Right atrium auricular region (tissue), 2 donors: ENCODE data around the gene TCF7L2. TPM values are rescaled to one million over a fixed set of nuclear protein-coding genes. Genes with fewer than 3 reads are reported as not detected.
A peak's percentile ranks its signal among the peaks of the same experiment; 100 is the strongest.

Experiments
- DNase-seq: peaks from one replicate; pipeline ENCODE4 v3.0.0-alpha.2; 2019; ENCODE audit warnings: low spot score
- H3K27ac ChIP-seq, 2 donors: fragments of 200-600 bp; sonication (generic); 1 replicate in 1 of 2; 2 replicates in 1 of 2; pipeline ENCODE4 v1.5.1; 2016 to 2019
- H3K27me3 ChIP-seq, 2 donors: fragments of 200-600 bp; sonication (generic); one replicate each; pipeline versions ENCODE4 v1.5.1 to v1.6.0; 2017 to 2019
- H3K36me3 ChIP-seq: fragments of 200-600 bp; sonication (generic); one replicate; pipeline ENCODE4 v1.5.1; 2016
- H3K4me1 ChIP-seq, 2 donors: fragments of 200-600 bp; sonication (generic); one replicate each; pipeline versions ENCODE4 v1.5.1 to v1.6.0; 2017 to 2019
- H3K4me3 ChIP-seq, 2 donors: fragments of 200-600 bp; sonication (generic); 1 replicate in 1 of 2; 2 replicates in 1 of 2; pipeline ENCODE4 v1.5.1; 2017 to 2019; ENCODE audit warnings: mild to moderate bottlenecking in 1 of 2, moderate library complexity in 1 of 2
- H3K9me3 ChIP-seq, 2 donors: fragments of 200-600 bp; sonication (generic); one replicate each; pipeline ENCODE4 v1.5.1; 2019
- CTCF ChIP-seq, 2 donors: fragments of 200-600 bp; sonication (generic); IDR thresholded peaks; one replicate each; pipeline ENCODE4 v1.5.1; 2019; ENCODE audit warnings: antibody characterized with exemption in 2 of 2
- total RNA-seq, 2 donors: library from RNA; depleted of rRNA; stranded (reverse); fragments of >200 nt; gene quantifications; one replicate each; pipeline ENCODE4 v1.1.0, GENCODE V29; 2016

Gene TCF7L2
- total RNA-seq, 2 donors from 2014 or later = 8.5 to 11.3 TPM

- Histone ChIP-seq H3K27me3 (no peaks in the 10 kb centered on the region), H3K4me1 (peaks cover 3 to 60% of the 10 kb centered on the region in 2 donors), H3K4me3 (no peak overlapping the region), H3K27ac (no peak overlapping the region), H3K9me3 (no peaks in the 10 kb centered on the region), H3K36me3 (no peaks in the 10 kb centered on the region)
- TF ChIP-seq CTCF (IDR thresholded peaks at IDR 0.05) = no peak
- DNase-seq = no peak
Observed at GRCh38 chr10:113017376-113017775, 67.3 kb downstream of the TCF7L2 start.

- H3K9me3 ChIP-seq = no peaks in the 10 kb centered on the region
- no peak overlapping the region for H3K4me3 ChIP-seq
- no peaks in the 10 kb centered on the region for H3K27me3 ChIP-seq
- H3K27ac ChIP-seq = no peak overlapping the region
- DNase-seq = no peak
- peaks cover 3 to 60% of the 10 kb centered on the region in 2 donors for H3K4me1 ChIP-seq
- no peaks in the 10 kb centered on the region for H3K36me3 ChIP-seq
- no peak for TF ChIP-seq CTCF (IDR thresholded peaks at IDR 0.05)
Observed at GRCh38 chr10:113018034-113018433, 68.0 kb downstream of the TCF7L2 start.

GRCh38 chr10:113019096-113019495, 69.0 kb downstream of the TCF7L2 start:
- H3K27me3 ChIP-seq = no peaks in the 10 kb centered on the region
- peaks cover 3 to 60% of the 10 kb centered on the region in 2 donors for H3K4me1 ChIP-seq
- no peak overlapping the region for H3K4me3 ChIP-seq
- no peak for DNase-seq
- no peaks in the 10 kb centered on the region for H3K36me3 ChIP-seq
- TF ChIP-seq CTCF (IDR thresholded peaks at IDR 0.05) = no peak
- no peaks in the 10 kb centered on the region for H3K9me3 ChIP-seq
- peak overlapping the region in 1 of 2 donors; percentile 7 for H3K27ac ChIP-seq

GRCh38 chr10:113019692-113020474, 69.8 kb downstream of the TCF7L2 start:
- peaks cover 3 to 60% of the 10 kb centered on the region in 2 donors for H3K4me1 ChIP-seq
- H3K36me3 ChIP-seq = no peaks in the 10 kb centered on the region
- DNase-seq = no peak
- no peaks in the 10 kb centered on the region for H3K27me3 ChIP-seq
- no peak for TF ChIP-seq CTCF (IDR thresholded peaks at IDR 0.05)
- H3K9me3 ChIP-seq = no peaks in the 10 kb centered on the region
- H3K4me3 ChIP-seq = no peak overlapping the region
- peak overlapping the region in 1 of 2 donors; percentile 15 for H3K27ac ChIP-seq

- no peaks in the 10 kb centered on the region for H3K36me3 ChIP-seq
- no peak for TF ChIP-seq CTCF (IDR thresholded peaks at IDR 0.05)
- H3K27me3 ChIP-seq = no peaks in the 10 kb centered on the region
- H3K4me1 ChIP-seq = peaks cover 3 to 60% of the 10 kb centered on the region in 2 donors
- peak overlapping the region in 1 of 2 donors; percentile 15 for H3K27ac ChIP-seq
- H3K4me3 ChIP-seq = no peak overlapping the region
- no peaks in the 10 kb centered on the region for H3K9me3 ChIP-seq
- DNase-seq = no peak
Observed at GRCh38 chr10:113020475-113020753, 70.4 kb downstream of the TCF7L2 start.

- peaks cover 3 to 60% of the 10 kb centered on the region in 2 donors for H3K4me1 ChIP-seq
- no peak overlapping the region for H3K4me3 ChIP-seq
- no peak for TF ChIP-seq CTCF (IDR thresholded peaks at IDR 0.05)
- peak overlapping the region; percentile 12 to 15 for H3K27ac ChIP-seq
- no peaks in the 10 kb centered on the region for H3K27me3 ChIP-seq
- H3K36me3 ChIP-seq = no peaks in the 10 kb centered on the region
- H3K9me3 ChIP-seq = no peaks in the 10 kb centered on the region
- no peak for DNase-seq
Observed at GRCh38 chr10:113020838-113021237, 70.8 kb downstream of the TCF7L2 start.
